Measurements from ENCODE around the gene EIF3B.
"Not testable (repeated sequence)": the region's sequence is repeated elsewhere in the genome, so short reads cannot be mapped to it uniquely, and the experiment has no call there.

The EIF3B gene

GRCh38 chr7:2313450-2314208 is 41.0 kb upstream of the EIF3B start:
- POLR2A ChIA-PET = interaction anchor here (0.6 to 1.0 kb wide), 2 partner anchors 25 to 1712 kb away, joined by 3 to 7 read pairs; no protein-coding TSS in a partner anchor
- no peak for TF ChIP-seq CTCF (IDR thresholded peaks at IDR 0.05; ENCODE audit: control extremely low read depth, extremely low read depth, low read depth, missing control alignments)
- no peak for DNase-seq (ENCODE audit: extremely low spot score)
- CTCF ChIA-PET = interaction anchor here (1.6 kb wide), 1 partner anchor 16 kb away, joined by 3 read pairs; no protein-coding TSS in a partner anchor

GRCh38 chr7:2314209-2314955 is 40.2 kb upstream of the EIF3B start, which contains the start of gene SNX8:
SNX8 (minus strand) TSS chr7:2314441; CDS start chr7:2314421, 20 bp downstream.
- CTCF ChIA-PET = interaction anchor here (1.6 kb wide), 1 partner anchor 17 kb away, joined by 3 read pairs; no protein-coding TSS in a partner anchor
- no peak for TF ChIP-seq CTCF (IDR thresholded peaks at IDR 0.05; ENCODE audit: control extremely low read depth, extremely low read depth, low read depth, missing control alignments)
- peak; percentile 98 for DNase-seq (ENCODE audit: extremely low spot score)
- POLR2A ChIA-PET = interaction anchor here (0.6 kb wide), 1 partner anchor 1713 kb away, joined by 7 read pairs; no protein-coding TSS in a partner anchor

GRCh38 chr7:2314956-2315530 is 39.6 kb upstream of the EIF3B start:
- CTCF ChIA-PET; DNase-seq (ENCODE audit: extremely low spot score); POLR2A ChIA-PET: not testable (repeated sequence)

- ChIA-PET CTCF (no interaction called here), POLR2A (no interaction called here)
- no peak for DNase-seq (ENCODE audit: extremely low spot score)
- no peak for TF ChIP-seq CTCF (IDR thresholded peaks at IDR 0.05; ENCODE audit: control extremely low read depth, extremely low read depth, low read depth, missing control alignments)
Measured at GRCh38 chr7:2315787-2316186, 38.8 kb upstream of the EIF3B start.

- CTCF ChIA-PET = no interaction called here
- POLR2A ChIA-PET = no interaction called here
- no peak for DNase-seq (ENCODE audit: extremely low spot score)
- TF ChIP-seq CTCF (IDR thresholded peaks at IDR 0.05; ENCODE audit: control extremely low read depth, extremely low read depth, low read depth, missing control alignments) = no peak
Measured at GRCh38 chr7:2316578-2316977, 38.0 kb upstream of the EIF3B start.

GRCh38 chr7:2317556-2318293 is 36.9 kb upstream of the EIF3B start:
- ChIA-PET POLR2A (no interaction called here), CTCF (interaction anchor here (2.2 to 3.0 kb wide), 2 partner anchors 13 to 30 kb away, joined by 6 to 12 read pairs; no protein-coding TSS in a partner anchor)
- TF ChIP-seq CTCF (IDR thresholded peaks at IDR 0.05; ENCODE audit: control extremely low read depth, extremely low read depth, low read depth, missing control alignments) = no peak
- no peak for DNase-seq (ENCODE audit: extremely low spot score)
